Type B pancreatic cell (in vitro differentiated cells): Measurements from ENCODE around the gene CNTNAP2. TPM values are rescaled to one million over a fixed set of nuclear protein-coding genes. Genes with fewer than 3 reads are reported as not detected.

ENCODE experiments used
- DNase-seq: peaks from one replicate; pipeline ENCODE4 v3.0.0; 2021; ENCODE audit warnings: mixed read lengths; ENCODE audit not compliant: unreplicated experiment; ENCODE audit errors: extremely low spot score
- H3K27ac Mint-ChIP-seq: 2 replicates; pipeline ENCODE4 v1.8.0; 2021; ENCODE audit warnings: mild to moderate bottlenecking, mixed read lengths
- H3K27me3 Mint-ChIP-seq: 2 replicates; pipeline ENCODE4 v1.8.0; 2021; ENCODE audit warnings: mixed read lengths
- H3K36me3 Mint-ChIP-seq: 2 replicates; pipeline ENCODE4 v1.8.0; 2021; ENCODE audit warnings: mixed read lengths
- H3K4me1 Mint-ChIP-seq: one replicate; pipeline ENCODE4 v1.8.0; 2021; ENCODE audit warnings: mixed read lengths; ENCODE audit not compliant: unreplicated experiment
- H3K4me3 Mint-ChIP-seq: 2 replicates; pipeline ENCODE4 v1.8.0; 2021; ENCODE audit warnings: mild to moderate bottlenecking, mixed read lengths
- H3K9me3 Mint-ChIP-seq: 2 replicates; pipeline ENCODE4 v1.8.0; 2021; ENCODE audit warnings: mixed read lengths
- CTCF ChIP-seq: fragments of 200-600 bp; sonication (generic); conservative IDR thresholded peaks from 2 replicates; pipeline ENCODE4 v1.5.0; 2021; ENCODE audit warnings: antibody characterized with exemption, mild to moderate bottlenecking
- total RNA-seq: library from RNA; stranded (reverse); gene quantifications from 2 replicates; pipeline ENCODE4 v1.2.1, GENCODE V29; 2021; ENCODE audit warnings: low replicate concordance

The CNTNAP2 gene
- total RNA-seq, 1 donor from 2014 or later: 26.8 TPM

DNA sequence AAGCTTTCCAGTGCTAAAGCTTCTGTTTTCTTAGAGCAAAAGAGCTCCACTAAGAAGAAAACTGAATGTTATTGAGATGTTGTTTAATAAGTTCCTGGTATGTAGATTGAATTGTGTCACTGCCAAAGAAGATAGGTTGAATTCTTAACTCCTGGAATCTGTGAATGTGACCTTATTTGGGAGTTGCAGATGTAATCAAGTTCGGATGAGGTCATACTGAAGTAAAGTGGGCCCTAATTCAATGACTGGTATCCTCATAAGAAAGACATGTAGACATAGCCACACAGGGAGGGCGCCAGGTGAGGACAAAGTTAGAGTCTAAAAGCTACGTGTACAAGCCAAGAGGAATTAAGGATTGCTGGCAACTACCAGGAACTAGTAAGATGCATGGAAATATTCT, 1741.8 kb downstream of the CNTNAP2 start:
- no peak for TF ChIP-seq CTCF
- Mint-ChIP-seq H3K36me3 (no peaks in the 10 kb centered on the region), H3K27ac (no peak overlapping the region), H3K27me3 (no peaks in the 10 kb centered on the region), H3K4me3 (no peak overlapping the region), H3K4me1 (peaks cover 4% of the 10 kb centered on the region), H3K9me3 (no peaks in the 10 kb centered on the region)
- no peak for DNase-seq

- Mint-ChIP-seq H3K4me3 (no peak overlapping the region), H3K9me3 (no peaks in the 10 kb centered on the region), H3K4me1 (peaks cover 4% of the 10 kb centered on the region), H3K27me3 (no peaks in the 10 kb centered on the region), H3K36me3 (no peaks in the 10 kb centered on the region), H3K27ac (no peak overlapping the region)
- no peak for DNase-seq
- TF ChIP-seq CTCF: no peak
Observed at GRCh38 chr7:147859033-147859432, 1742.4 kb downstream of the CNTNAP2 start.

DNA sequence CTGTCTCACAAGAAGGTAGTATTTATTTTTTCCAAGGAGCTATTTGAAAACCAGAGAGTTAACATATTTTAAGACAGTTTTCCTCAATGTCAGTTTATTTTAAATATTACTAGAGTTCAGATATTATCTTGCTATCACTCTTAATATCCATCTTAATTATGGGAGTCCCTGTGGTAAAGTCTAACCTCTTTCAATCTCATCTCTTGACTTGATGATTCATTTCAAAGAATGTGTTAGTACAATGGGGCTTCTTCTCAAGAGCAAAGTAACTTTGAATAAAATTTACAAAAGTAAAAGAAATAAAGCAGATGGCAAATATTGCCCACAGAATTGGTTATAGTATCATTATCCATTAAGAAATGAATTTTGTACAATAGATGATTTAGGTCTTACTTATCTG, 1742.9 kb downstream of the CNTNAP2 start:
- TF ChIP-seq CTCF: no peak
- no peak for DNase-seq
- H3K9me3 Mint-ChIP-seq: no peaks in the 10 kb centered on the region
- H3K4me3 Mint-ChIP-seq: no peak overlapping the region
- peaks cover 4% of the 10 kb centered on the region for H3K4me1 Mint-ChIP-seq
- no peak overlapping the region for H3K27ac Mint-ChIP-seq
- no peaks in the 10 kb centered on the region for H3K36me3 Mint-ChIP-seq
- no peaks in the 10 kb centered on the region for H3K27me3 Mint-ChIP-seq

- no peaks in the 10 kb centered on the region for H3K27me3 Mint-ChIP-seq
- H3K9me3 Mint-ChIP-seq: no peaks in the 10 kb centered on the region
- DNase-seq: no peak
- H3K4me3 Mint-ChIP-seq: no peak overlapping the region
- TF ChIP-seq CTCF: no peak
- no peaks in the 10 kb centered on the region for H3K36me3 Mint-ChIP-seq
- no peak overlapping the region for H3K27ac Mint-ChIP-seq
- H3K4me1 Mint-ChIP-seq: peaks cover 4% of the 10 kb centered on the region
Observed at GRCh38 chr7:147861058-147861716, 1744.6 kb downstream of the CNTNAP2 start.

GRCh38 chr7:147861945-147862344, 1745.3 kb downstream of the CNTNAP2 start:
- no peak overlapping the region for H3K27ac Mint-ChIP-seq
- no peak for TF ChIP-seq CTCF
- no peak overlapping the region for H3K4me3 Mint-ChIP-seq
- H3K9me3 Mint-ChIP-seq: no peaks in the 10 kb centered on the region
- H3K36me3 Mint-ChIP-seq: no peaks in the 10 kb centered on the region
- no peak for DNase-seq
- peaks cover 4% of the 10 kb centered on the region for H3K4me1 Mint-ChIP-seq
- no peaks in the 10 kb centered on the region for H3K27me3 Mint-ChIP-seq

DNA sequence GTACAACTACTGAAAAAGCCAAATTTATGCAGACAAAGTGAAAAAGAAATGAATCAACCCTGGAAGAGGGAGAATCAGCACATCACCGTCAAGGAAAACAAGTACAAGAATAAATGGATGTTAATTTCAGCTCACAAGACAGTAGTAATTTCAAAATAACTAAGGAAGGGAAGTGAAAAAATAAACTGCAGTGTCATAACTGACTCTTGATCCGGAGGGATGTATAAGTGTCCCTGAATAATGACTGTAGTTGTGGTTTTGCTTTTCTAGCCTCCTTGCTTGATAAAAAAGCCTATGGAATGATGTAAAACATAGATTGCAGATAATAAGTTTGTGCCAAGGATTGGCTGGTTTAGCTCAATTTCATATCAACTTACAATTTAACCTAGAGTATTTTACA, 1752.9 kb downstream of the CNTNAP2 start:
- no peaks in the 10 kb centered on the region for H3K36me3 Mint-ChIP-seq
- H3K9me3 Mint-ChIP-seq: peaks cover 3% of the 10 kb centered on the region
- TF ChIP-seq CTCF: no peak
- H3K27ac Mint-ChIP-seq: no peak overlapping the region
- no peaks in the 10 kb centered on the region for H3K4me1 Mint-ChIP-seq
- H3K4me3 Mint-ChIP-seq: no peak overlapping the region
- no peaks in the 10 kb centered on the region for H3K27me3 Mint-ChIP-seq
- no peak for DNase-seq
